Mesodermal cell (in vitro differentiated cells): Measurements from ENCODE around the gene AWAT2. TPM values are rescaled to one million over a fixed set of nuclear protein-coding genes. Genes with fewer than 3 reads are reported as not detected.

Source experiments
- H3K27ac ChIP-seq: 2 replicates; pipeline ENCODE4 v1.7.0; 2013; ENCODE audit warnings: mild to moderate bottlenecking, low read depth, low read length, moderate library complexity; ENCODE audit not compliant: severe bottlenecking
- H3K36me3 ChIP-seq: 2 replicates; pipeline ENCODE4 v1.7.1; 2013; ENCODE audit warnings: mild to moderate bottlenecking, low read length, moderate library complexity; ENCODE audit not compliant: control insufficient read depth, insufficient read depth
- H3K4me1 ChIP-seq: one replicate; pipeline ENCODE4 v1.7.1; 2013; ENCODE audit warnings: mild to moderate bottlenecking, low read length; ENCODE audit not compliant: insufficient read depth, control insufficient read depth, poor library complexity, severe bottlenecking
- H3K4me3 ChIP-seq: 2 replicates; pipeline ENCODE4 v1.7.0; 2013; ENCODE audit warnings: low read length, control low read depth, mild to moderate bottlenecking; ENCODE audit not compliant: insufficient read depth, poor library complexity, severe bottlenecking; ENCODE audit errors: extremely low read depth
- H3K9me3 ChIP-seq: 2 replicates; pipeline ENCODE4 v1.7.1; 2013; ENCODE audit warnings: mild to moderate bottlenecking, low read length, moderate library complexity; ENCODE audit not compliant: control insufficient read depth
- WGBS, 2 experiments: methylation state at CpG; one replicate each; pipeline ENCODE4 v1.1.5; 2013; ENCODE audit warnings: missing lambda C conversion rate in 2 of 2; ENCODE audit not compliant: insufficient coverage in 2 of 2; 5-methylcytosine and 5-hydroxymethylcytosine counted together
- polyA plus RNA-seq, 2 experiments: library from polyadenylated mRNA; stranded (reverse); fragments of 50-300 nt; gene quantifications; one replicate each; pipeline ENCODE4 v1.2.3, GENCODE V29; 2013

The AWAT2 gene, protein sequence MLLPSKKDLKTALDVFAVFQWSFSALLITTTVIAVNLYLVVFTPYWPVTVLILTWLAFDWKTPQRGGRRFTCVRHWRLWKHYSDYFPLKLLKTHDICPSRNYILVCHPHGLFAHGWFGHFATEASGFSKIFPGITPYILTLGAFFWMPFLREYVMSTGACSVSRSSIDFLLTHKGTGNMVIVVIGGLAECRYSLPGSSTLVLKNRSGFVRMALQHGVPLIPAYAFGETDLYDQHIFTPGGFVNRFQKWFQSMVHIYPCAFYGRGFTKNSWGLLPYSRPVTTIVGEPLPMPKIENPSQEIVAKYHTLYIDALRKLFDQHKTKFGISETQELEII
- not detected for polyA plus RNA-seq (2013, experiment 1 of 2)
- not detected for polyA plus RNA-seq (2013, experiment 2 of 2)

DNA sequence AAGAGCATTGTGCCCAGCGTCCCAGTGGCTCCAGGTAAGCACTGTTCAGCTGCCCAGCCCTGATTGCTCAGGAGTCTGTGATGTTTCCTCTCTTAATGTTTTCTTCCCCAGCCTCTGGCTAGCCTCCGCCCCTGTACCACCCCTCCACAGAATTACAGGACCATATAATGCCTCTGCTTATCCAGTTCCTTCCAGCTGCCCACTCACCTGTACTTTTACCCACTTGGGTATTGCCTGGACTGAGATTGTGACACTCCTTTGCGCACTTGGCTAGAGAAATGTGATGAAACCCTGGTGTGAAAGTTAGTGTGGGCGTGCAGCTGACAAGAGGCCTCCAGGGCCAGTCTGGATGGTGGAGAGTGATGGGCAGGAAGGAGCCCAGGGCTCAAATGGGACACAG is at the start of gene AWAT2:
Gene AWAT2, minus strand, starts transcription at position 14 of the 400 bp plus-strand sequence. Its CDS starts 6 bp downstream, at position 8.
- H3K4me3 ChIP-seq = no peak within 1 kb of the TSS
- H3K4me1 ChIP-seq = no peaks in the 10 kb centered on the region
- H3K27ac ChIP-seq = no peak within 1 kb of the TSS
- H3K9me3 ChIP-seq = no peaks in the 10 kb centered on the region
- 83 to 84% methylated on average over 1 to 2 of the region's 4 CpGs for whole genome bisulfite sequencing, 2 experiments
- no peaks in the 10 kb centered on the region for H3K36me3 ChIP-seq

DNA sequence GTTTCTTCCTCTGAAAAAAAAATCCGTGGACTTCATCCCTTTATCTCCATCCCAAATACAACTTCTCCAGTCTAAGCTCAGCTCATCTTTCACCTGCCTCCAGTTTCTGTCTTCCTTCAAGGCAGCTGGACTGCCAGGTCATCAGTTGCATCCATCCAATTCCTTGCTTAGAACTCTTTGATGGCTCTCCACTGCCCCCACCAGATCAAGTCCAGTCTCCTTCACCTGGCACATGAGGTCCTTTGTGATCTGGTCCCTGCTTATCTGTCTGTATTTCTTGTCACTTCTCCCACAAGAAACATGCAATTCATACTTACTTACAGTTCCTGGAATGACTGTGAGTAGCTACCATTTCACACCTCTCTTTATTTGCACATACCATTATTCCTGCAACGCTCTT is 46.3 kb upstream of the AWAT2 start:
- Histone ChIP-seq H3K4me1 (no peaks in the 10 kb centered on the region), H3K9me3 (no peaks in the 10 kb centered on the region), H3K4me3 (no peak overlapping the region), H3K27ac (no peak overlapping the region), H3K36me3 (no peaks in the 10 kb centered on the region)
- WGBS, 2 experiments = 70 to 83% methylated on average over 2 of the region's 2 CpGs

DNA sequence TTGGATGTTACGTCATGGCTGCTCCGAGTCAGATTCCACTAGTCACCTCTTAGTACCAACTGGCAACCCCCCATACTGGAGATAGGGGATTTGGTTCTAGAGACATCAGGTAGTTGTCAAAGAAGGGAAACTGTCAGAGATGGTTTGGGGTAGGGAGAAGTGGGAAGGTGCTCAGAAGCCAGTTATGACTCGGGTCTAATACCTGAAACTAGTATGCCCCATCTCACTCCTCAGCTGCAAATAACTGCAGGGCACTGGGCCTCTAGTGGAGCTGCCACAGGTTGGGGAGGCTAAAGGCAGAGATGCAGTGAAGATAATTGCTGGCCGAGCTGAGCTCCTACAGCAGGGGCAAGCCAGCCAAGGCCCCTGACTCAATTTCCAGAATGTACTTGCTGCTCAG is 42.5 kb upstream of the AWAT2 start:
- 83 to 86% methylated on average over 1 of the region's 4 CpGs for WGBS, 2 experiments
- no peaks in the 10 kb centered on the region for H3K36me3 ChIP-seq
- H3K4me3 ChIP-seq = no peak overlapping the region
- no peak overlapping the region for H3K27ac ChIP-seq
- no peaks in the 10 kb centered on the region for H3K9me3 ChIP-seq
- peaks cover 8% of the 10 kb centered on the region for H3K4me1 ChIP-seq

DNA sequence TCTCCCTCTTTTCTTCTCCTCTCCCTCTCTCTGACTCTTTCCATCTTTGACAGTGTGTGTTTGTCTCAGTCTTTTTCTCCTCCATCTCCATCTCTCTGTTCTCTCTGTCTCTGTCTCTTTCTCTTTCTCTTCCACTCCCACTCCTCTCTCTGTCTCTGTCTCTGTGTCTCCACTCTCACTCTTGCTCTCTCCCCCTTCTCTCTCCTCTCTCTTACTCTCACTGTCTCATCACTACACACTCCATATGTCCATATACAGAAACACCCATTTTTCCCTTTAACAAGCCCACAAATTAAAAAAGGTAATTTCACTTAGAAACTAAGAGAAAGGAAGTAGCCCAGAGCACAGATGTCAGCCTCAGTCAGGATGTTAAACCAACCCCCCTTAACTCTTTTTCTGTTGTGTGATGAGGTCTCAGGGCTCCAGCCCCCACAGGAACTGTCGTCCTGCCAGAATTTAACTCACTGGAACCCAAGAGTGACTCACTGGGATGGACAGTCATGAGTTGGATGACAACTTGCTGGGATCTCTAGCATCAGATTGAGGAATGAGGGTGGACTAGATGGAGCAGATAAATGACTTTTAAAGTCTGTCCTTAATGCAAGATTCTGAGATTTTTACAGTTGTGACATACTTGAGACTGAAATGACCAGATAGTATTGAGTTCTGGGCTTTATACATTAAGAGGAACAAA is 40.0 kb upstream of the AWAT2 start:
- Histone ChIP-seq H3K27ac (no peak overlapping the region), H3K4me1 (peaks cover 8% of the 10 kb centered on the region), H3K9me3 (no peaks in the 10 kb centered on the region), H3K4me3 (no peak overlapping the region), H3K36me3 (no peaks in the 10 kb centered on the region)
- no CpG with 5 or more reads among the region's 1 CpG for WGBS, 2 experiments

DNA sequence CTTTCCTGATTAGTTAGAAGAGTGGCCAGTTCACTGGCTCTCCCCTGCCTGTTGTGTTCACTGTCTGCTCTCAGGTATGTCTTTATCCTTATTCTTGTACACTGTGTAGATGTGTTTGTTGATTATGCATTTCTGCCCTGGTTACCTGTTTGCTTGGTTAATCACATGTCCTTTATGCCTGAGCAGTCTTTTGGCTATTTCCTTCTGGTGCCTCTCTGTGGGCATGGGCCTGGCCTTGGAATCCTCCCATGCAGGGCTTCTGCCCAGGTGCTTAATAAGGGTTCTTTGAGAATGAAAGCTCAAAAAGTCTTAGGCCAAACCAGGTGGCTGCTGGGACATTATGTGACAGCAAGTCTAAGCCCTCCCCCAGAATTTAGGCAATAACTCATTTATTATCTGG is 39.0 kb upstream of the AWAT2 start:
- Histone ChIP-seq H3K36me3 (no peaks in the 10 kb centered on the region), H3K27ac (no peak overlapping the region), H3K4me3 (no peak overlapping the region), H3K4me1 (peaks cover 8% of the 10 kb centered on the region), H3K9me3 (no peaks in the 10 kb centered on the region)

DNA sequence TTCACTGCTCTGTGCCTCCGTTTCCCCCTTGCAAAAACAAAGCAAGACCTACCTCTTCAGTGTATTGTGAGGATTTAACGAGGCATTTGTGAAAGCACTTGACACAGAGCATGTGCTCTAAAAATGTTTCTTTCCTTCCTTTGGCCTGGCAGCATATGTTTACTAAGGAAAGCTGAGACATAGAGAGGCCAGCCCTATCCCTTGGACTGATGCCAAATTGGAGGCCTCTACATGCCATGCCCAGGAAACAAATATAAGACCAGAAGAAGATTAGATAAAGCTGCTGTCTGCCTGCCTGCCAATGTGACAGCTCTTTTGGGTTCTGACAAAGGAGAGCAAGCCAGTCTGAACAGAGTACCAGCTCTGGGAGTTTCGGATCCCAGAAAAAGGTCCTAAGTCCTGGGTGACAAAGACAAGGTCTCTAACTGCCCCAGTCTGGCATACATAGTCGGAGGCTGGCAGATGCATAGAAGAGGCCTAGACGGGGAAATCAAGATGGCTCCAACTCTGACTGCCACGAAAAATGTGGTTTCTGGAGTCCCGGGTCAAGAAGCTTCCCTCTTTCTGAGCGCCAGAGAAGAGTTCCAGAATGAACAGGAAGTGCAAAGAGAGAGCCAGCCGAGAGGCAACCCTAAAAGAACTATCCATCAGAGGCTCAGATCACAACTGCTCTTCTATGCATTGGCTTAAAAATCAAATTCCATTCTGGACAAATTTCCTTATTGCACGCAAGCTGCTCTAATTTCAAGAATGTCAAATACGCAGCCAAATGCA is 38.3 kb upstream of the AWAT2 start:
- 90 to 98% methylated on average over 6 to 7 of the region's 11 CpGs for WGBS, 2 experiments
- Histone ChIP-seq H3K9me3 (no peaks in the 10 kb centered on the region), H3K27ac (no peak overlapping the region), H3K36me3 (no peaks in the 10 kb centered on the region), H3K4me3 (no peak overlapping the region), H3K4me1 (peaks cover 8% of the 10 kb centered on the region)

DNA sequence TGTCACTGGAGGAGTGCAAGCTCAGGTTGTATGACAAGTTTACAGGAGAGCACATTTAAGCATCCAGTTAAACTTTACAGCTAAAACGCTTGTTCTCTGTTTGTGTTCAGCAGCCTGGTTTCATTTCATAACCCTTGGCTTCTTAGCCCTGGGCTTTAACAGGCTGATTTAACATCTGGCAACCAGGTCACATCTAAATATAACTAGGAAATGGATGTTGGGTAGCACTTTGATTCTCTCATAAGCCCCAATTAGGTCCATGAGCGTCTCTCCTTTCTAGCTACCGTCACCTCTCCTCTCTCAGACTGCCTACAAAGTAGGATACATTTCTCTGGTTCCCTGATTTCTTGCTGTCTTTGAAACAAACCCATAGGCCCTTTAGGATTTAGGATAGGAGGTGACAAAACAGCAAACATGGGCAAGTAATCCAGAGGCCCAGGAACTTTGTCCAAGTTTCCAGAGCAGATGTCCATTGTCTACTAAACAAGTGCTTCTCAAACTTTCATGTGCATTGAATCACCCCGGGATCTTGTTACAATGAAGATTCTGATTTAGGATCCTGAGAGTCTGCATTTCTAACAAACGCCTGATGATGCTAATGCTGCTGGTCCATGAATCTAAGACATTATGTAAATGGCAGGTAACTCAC is 35.0 kb upstream of the AWAT2 start:
- no peak overlapping the region for H3K4me3 ChIP-seq
- no peak overlapping the region for H3K27ac ChIP-seq
- no peaks in the 10 kb centered on the region for H3K36me3 ChIP-seq
- H3K4me1 ChIP-seq = peaks cover 2% of the 10 kb centered on the region
- no peaks in the 10 kb centered on the region for H3K9me3 ChIP-seq
- 100% methylated on average over 1 of the region's 5 CpGs; no CpG with 5 or more reads in 1 of the 2 experiments for WGBS, 2 experiments

DNA sequence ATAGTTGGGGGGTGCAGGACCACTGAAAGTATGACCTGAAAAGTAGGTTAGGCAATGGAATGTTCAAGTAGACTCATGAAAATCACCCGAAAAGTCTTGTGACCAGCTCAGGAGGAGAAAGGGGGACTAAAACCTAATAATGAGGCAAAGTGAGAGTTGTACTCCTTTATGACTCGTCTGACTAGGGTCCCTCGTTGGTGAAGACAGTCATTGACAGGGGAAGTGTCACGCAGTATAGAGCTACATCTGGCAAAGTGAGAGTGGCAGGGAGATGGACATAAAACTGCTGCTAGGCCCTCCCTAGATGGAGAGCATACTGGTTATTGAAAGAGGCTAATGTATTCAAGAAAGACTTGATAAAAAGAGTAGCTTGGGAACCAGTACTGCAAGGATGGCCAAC is 33.0 kb upstream of the AWAT2 start:
- Histone ChIP-seq H3K9me3 (no peaks in the 10 kb centered on the region), H3K4me1 (no peaks in the 10 kb centered on the region), H3K36me3 (no peaks in the 10 kb centered on the region), H3K27ac (no peak overlapping the region), H3K4me3 (no peak overlapping the region)
- 80 to 82% methylated on average over 1 to 4 of the region's 4 CpGs for WGBS, 2 experiments

DNA sequence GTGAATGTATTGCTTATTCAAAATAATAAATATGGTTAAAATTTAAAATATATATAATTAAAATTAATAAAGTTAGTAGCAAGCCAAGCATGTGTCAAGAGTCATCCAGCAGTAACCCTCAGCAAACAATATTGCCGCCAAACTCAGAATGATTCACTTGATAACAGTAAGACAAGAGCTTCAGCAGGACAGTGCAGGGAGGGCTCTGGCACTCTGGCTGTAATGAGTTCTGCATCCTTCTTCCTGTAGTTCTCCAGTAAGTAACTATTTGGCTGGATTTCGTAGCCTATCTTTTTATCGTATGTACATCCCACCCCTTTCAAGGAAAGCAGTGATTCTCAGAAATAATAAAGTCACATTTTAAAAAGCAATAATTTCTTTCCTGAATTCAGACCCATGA is 30.1 kb upstream of the AWAT2 start:
- no peaks in the 10 kb centered on the region for H3K9me3 ChIP-seq
- no peaks in the 10 kb centered on the region for H3K36me3 ChIP-seq
- H3K4me1 ChIP-seq = no peaks in the 10 kb centered on the region
- no peak overlapping the region for H3K27ac ChIP-seq
- WGBS, 2 experiments = no CpG with 5 or more reads among the region's 3 CpGs
- no peak overlapping the region for H3K4me3 ChIP-seq

DNA sequence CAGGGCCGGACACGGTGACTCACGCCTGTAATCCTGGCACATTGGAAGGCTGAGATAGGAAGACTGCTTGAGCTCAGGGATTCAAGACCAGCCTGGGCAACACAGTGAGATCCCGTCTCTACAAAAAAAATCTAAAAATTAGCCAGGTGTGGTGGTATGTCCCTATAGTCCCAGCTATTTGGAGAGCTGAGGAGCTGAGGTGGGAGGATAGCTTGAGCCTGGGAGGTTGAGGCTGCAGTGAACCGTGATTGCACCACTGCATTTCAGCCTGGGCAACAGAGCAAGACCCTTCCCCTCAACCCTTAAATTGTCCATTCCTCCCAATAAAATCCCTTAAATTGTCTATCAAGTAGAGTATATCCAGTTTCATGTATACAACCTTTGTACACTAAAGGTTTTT is 29.6 kb upstream of the AWAT2 start:
- 97 to 100% methylated on average over 2 to 3 of the region's 5 CpGs for WGBS, 2 experiments
- H3K36me3 ChIP-seq = no peaks in the 10 kb centered on the region

More for the DNA sequence above, 29.6 kb upstream of the AWAT2 start:
- H3K27ac ChIP-seq = no peak overlapping the region
- no peaks in the 10 kb centered on the region for H3K9me3 ChIP-seq
- H3K4me3 ChIP-seq = no peak overlapping the region
- no peaks in the 10 kb centered on the region for H3K4me1 ChIP-seq
